LNCaP clone FGC (cell line): ENCODE measurements around the gene MMGT1.

Experiments used
- DNase-seq: peaks from one replicate; pipeline ENCODE4 v3.0.0-alpha.2; 2011; ENCODE audit warnings: low read depth
- H3K4me3 ChIP-seq: 2 replicates; pipeline ENCODE4 v1.5.1; 2011; ENCODE audit warnings: mild to moderate bottlenecking, low read depth, low read length, control low read depth
- CTCF ChIP-seq: IDR thresholded peaks from 2 replicates; pipeline ENCODE4 v1.5.1; 2012; ENCODE audit warnings: mild to moderate bottlenecking; ENCODE audit not compliant: control insufficient read depth, insufficient read depth; ENCODE audit errors: extremely low read depth

Gene MMGT1

GRCh38 chrX:135977611-135978010, 3.8 kb upstream of the MMGT1 start:
- H3K4me3 ChIP-seq, result 0 out of 2 replicates have a peak overlapping the region, but pooled peaks have one; percentile 1
- peak; percentile 52 for DNase-seq
- TF ChIP-seq CTCF, result no peak

GRCh38 chrX:135975421-135975820, 1.6 kb upstream of the MMGT1 start:
- DNase-seq, result no peak
- TF ChIP-seq CTCF, result no peak
- no peak overlapping the region for H3K4me3 ChIP-seq

GRCh38 chrX:135974279-135974856, 580 bp upstream of the MMGT1 start:
- peak overlapping the region; percentile 38 for H3K4me3 ChIP-seq
- TF ChIP-seq CTCF, result no peak
- DNase-seq, result no peak

- H3K4me3 ChIP-seq, result peak overlapping the region; percentile 89
- DNase-seq, result no peak
- TF ChIP-seq CTCF, result peak; percentile 32
Observed at GRCh38 chrX:135973025-135973547, 702 bp downstream of the MMGT1 start.

GRCh38 chrX:135951291-135951690, 22.5 kb downstream of the MMGT1 start:
- no peak for TF ChIP-seq CTCF
- H3K4me3 ChIP-seq, result no peak overlapping the region
- no peak for DNase-seq

GRCh38 chrX:135944486-135944885, 29.3 kb downstream of the MMGT1 start:
- TF ChIP-seq CTCF, result no peak
- H3K4me3 ChIP-seq, result no peak overlapping the region
- DNase-seq, result no peak

GRCh38 chrX:135931644-135932487, 41.9 kb downstream of the MMGT1 start:
- H3K4me3 ChIP-seq, result no peak overlapping the region
- TF ChIP-seq CTCF, result peak; percentile 65
- peak; percentile 1 for DNase-seq
